Uterus (tissue), 4 donors: ENCODE results near the gene TLE4. TPM values are rescaled to one million over a fixed set of nuclear protein-coding genes. Genes with fewer than 3 reads are reported as not detected.
"Not testable (repeated sequence)": the region's sequence is repeated elsewhere in the genome, so short reads cannot be mapped to it uniquely, and the experiment has no call there.

ENCODE experiments used
- DNase-seq, 2 donors: peaks; one replicate each; pipeline ENCODE4 v3.0.0-alpha.2; 2019 to 2020
- H3K27ac ChIP-seq, 2 donors: fragments of 200-600 bp; sonication (generic); 1 replicate in 1 of 2; 2 replicates in 1 of 2; pipeline ENCODE4 v1.5.1; 2016 to 2018
- H3K27me3 ChIP-seq, 2 donors: fragments of 200-600 bp; sonication (generic); one replicate each; pipeline ENCODE4 v1.5.1; 2018 to 2019; ENCODE audit warnings: control low read depth in 1 of 2
- H3K36me3 ChIP-seq, 2 donors: fragments of 200-600 bp; sonication (generic); one replicate each; pipeline ENCODE4 v1.5.1; 2019; ENCODE audit warnings: control low read depth in 1 of 2
- H3K4me1 ChIP-seq, 2 donors: fragments of 200-600 bp; sonication (generic); one replicate each; pipeline ENCODE4 v1.5.1; 2018 to 2019; ENCODE audit warnings: control low read depth in 1 of 2
- H3K4me3 ChIP-seq, 2 donors: fragments of 200-600 bp; sonication (generic); 1 replicate in 1 of 2; 2 replicates in 1 of 2; pipeline ENCODE4 v1.5.1; 2018 to 2019; ENCODE audit warnings: mild to moderate bottlenecking in 1 of 2
- H3K9me3 ChIP-seq, 2 donors: fragments of 200-600 bp; sonication (generic); one replicate each; pipeline ENCODE4 v1.5.1; 2019; ENCODE audit warnings: control low read depth in 1 of 2
- POLR2A ChIP-seq, 2 donors: fragments of 450-650 bp; IDR thresholded peaks; one replicate each; pipeline ENCODE4 v1.6.1; 2016; ENCODE audit warnings: antibody characterized with exemption in 2 of 2, mild to moderate bottlenecking in 1 of 2, moderate library complexity in 1 of 2
- intact Hi-C: fragments of 100-400 bp; cut with DNase I; formaldehyde crosslinking; loops from one replicate; pipeline ENCODE4 v1.15.1; 2023; ENCODE audit warnings: low total_unique reads
- total RNA-seq, 4 donors: library from RNA; depleted of rRNA in 3 of 4; stranded (reverse); fragments of >200 nt in 3 of 4; gene quantifications; one replicate each; pipeline versions ENCODE4 v1.1.0 to v1.2.4, GENCODE V29; 2014 to 2023
- TF ChIP-seq, protein P1 (sequence below), 4 experiments: fragments of 200-600 bp in 2 of 4; fragments of 450-650 bp in 2 of 4; sonication (generic) in 2 of 4; IDR thresholded peaks; one replicate each; pipeline ENCODE4 v1.5.1; 2016 to 2019; ENCODE audit warnings: antibody characterized with exemption in 4 of 4, mild to moderate bottlenecking in 2 of 4, moderate library complexity in 1 of 4
- donor health status: DM: yes; HTN: yes; CAD: no.

The TLE4 gene
- total RNA-seq, 4 donors from 2014 or later = 21.1 to 134 (median 35.1) TPM

DNA sequence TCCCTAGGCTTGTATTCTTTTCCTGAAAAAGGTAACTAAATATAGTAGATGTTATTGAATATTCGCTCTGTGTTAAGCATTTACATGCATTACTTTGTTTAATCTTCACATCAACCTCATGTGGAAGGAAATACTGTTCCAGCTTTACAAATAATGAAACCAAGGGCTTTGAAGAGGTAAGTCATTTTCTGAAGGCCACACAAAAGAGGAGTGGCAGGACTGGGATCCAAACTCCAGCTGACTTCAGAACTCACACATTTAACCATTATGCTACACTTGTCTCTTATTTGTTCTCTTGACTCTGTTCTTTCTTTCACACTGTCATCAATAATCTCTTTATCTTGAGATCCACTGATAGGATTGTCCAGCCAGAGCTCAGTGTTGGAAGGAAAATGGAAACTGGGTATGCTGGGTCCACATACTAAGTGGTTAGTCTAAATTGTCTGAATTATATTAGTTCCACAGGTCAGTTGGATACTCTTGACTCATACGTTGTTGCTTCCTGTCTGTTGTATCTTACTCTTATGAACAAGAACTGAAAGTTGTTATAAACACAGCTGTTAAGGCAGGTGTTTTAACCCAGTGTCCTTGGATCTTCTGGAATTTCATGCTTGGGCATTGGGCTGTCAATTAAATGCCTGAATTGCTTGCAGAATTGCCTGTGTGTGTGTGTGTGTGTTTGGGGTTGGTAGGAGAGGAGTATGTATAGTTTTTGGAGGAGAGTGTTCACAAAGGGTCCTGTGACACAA is 65.6 kb downstream of the TLE4 start:
- H3K27ac ChIP-seq = no peak overlapping the region
- TF ChIP-seq POLR2A (IDR thresholded peaks at IDR 0.05) = no peak
- TF ChIP-seq, protein P1, sequence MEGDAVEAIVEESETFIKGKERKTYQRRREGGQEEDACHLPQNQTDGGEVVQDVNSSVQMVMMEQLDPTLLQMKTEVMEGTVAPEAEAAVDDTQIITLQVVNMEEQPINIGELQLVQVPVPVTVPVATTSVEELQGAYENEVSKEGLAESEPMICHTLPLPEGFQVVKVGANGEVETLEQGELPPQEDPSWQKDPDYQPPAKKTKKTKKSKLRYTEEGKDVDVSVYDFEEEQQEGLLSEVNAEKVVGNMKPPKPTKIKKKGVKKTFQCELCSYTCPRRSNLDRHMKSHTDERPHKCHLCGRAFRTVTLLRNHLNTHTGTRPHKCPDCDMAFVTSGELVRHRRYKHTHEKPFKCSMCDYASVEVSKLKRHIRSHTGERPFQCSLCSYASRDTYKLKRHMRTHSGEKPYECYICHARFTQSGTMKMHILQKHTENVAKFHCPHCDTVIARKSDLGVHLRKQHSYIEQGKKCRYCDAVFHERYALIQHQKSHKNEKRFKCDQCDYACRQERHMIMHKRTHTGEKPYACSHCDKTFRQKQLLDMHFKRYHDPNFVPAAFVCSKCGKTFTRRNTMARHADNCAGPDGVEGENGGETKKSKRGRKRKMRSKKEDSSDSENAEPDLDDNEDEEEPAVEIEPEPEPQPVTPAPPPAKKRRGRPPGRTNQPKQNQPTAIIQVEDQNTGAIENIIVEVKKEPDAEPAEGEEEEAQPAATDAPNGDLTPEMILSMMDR (IDR thresholded peaks at IDR 0.05) = no peak
- DNase-seq = no peak
- intact Hi-C loops = no loop called here
- H3K36me3 ChIP-seq = no peaks in the 10 kb centered on the region
- no peaks in the 10 kb centered on the region for H3K4me1 ChIP-seq
- no peaks in the 10 kb centered on the region for H3K9me3 ChIP-seq
- no peaks in the 10 kb centered on the region for H3K27me3 ChIP-seq
- H3K4me3 ChIP-seq = no peak overlapping the region

DNA sequence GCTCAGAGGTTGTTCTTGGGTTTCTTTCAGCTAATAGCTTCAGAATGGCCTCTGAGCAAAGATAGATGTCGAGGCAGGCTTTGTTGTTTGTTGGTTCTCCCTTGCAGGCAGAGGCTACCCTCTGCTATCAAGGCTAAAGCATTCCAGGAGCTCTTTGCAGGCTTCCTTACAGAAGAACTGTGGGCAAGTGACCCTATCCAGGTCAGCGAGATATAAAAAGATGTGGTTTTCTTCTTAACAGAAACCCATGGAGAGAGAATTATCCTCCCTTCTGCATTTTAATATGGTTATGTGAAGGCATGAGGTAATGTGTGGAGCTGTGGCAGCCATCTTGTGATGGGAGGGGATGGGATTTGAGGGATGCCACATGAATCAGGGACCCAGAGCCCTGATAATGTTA is 67.0 kb downstream of the TLE4 start:
- no peaks in the 10 kb centered on the region for H3K27me3 ChIP-seq
- H3K9me3 ChIP-seq = no peaks in the 10 kb centered on the region
- no peak overlapping the region for H3K27ac ChIP-seq
- no peak for DNase-seq
- intact Hi-C loops = no loop called here
- H3K36me3 ChIP-seq = no peaks in the 10 kb centered on the region
- TF ChIP-seq POLR2A (IDR thresholded peaks at IDR 0.05) = no peak
- TF ChIP-seq, protein P1 (IDR thresholded peaks at IDR 0.05) = no peak
- H3K4me3 ChIP-seq = no peak overlapping the region
- H3K4me1 ChIP-seq = no peaks in the 10 kb centered on the region

DNA sequence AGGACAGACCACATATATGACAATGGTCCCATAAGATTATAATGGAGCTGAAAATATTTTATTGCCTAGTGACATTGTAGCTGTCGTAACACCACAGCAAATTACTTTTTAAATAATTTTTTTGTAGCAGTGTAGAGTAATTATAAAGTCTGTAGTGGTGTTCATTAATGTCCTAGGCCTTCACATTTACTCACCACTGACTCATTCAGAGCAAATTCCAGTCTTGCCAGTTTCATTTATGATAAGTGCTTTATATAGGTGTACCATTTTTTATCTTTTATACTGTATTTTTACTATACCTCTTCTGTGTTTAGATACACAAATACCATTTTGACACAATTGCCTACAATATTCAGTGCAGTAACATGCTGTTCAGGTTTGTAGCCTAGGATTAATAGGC is 67.6 kb downstream of the TLE4 start:
- H3K27me3 ChIP-seq = no peaks in the 10 kb centered on the region
- H3K27ac ChIP-seq = no peak overlapping the region
- TF ChIP-seq POLR2A (IDR thresholded peaks at IDR 0.05) = no peak
- TF ChIP-seq, protein P1 (IDR thresholded peaks at IDR 0.05) = no peak
- no peaks in the 10 kb centered on the region for H3K36me3 ChIP-seq
- H3K4me3 ChIP-seq = no peak overlapping the region
- no peaks in the 10 kb centered on the region for H3K9me3 ChIP-seq
- intact Hi-C loops = no loop called here
- H3K4me1 ChIP-seq = no peaks in the 10 kb centered on the region
- DNase-seq = no peak

DNA sequence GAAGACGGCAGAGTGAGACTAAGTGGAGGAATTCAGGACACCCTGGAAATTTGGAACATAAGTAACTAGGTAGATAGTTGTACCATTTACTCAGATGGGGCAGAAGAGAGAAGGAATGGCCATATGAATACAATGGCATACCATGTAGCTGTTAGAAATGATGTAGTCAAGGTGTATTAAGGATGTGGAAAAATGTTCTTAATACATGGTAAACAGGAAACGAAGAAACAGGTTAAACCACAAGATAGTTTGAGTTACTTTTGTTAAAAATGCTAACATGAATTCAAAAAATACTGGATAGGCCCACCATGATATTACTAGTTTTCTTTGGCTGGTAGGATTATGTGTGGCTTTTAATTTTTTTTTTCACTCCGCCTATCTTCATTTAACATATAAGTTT is 68.3 kb downstream of the TLE4 start:
- H3K27ac ChIP-seq, H3K4me1 ChIP-seq, intact Hi-C loops, H3K4me3 ChIP-seq, H3K36me3 ChIP-seq, H3K9me3 ChIP-seq, H3K27me3 ChIP-seq, DNase-seq: not testable (repeated sequence)

DNA sequence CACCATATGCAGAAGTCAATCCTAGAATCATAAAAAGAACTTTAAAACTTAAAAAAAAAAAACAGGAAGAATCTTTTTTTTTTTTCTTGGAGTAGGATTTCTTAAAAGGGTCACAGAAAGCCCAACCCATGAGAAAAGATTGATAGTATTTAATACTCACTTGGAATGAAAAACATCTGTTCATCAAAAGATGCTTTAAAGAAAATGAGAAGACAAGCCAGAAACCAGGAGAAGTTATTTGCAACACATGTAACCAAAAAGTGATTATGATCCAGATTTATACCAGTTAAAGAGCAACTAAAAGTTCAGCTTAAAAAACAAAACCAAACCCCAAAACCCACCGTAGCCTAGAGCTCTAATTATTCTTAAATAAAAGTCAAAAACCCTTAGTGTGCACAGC is 69.3 kb downstream of the TLE4 start:
- no peak for DNase-seq
- Histone ChIP-seq H3K27ac (no peak overlapping the region), H3K9me3 (no peaks in the 10 kb centered on the region), H3K4me1 (no peaks in the 10 kb centered on the region), H3K4me3 (no peak overlapping the region), H3K27me3 (no peaks in the 10 kb centered on the region), H3K36me3 (no peaks in the 10 kb centered on the region)
- no peak for TF ChIP-seq POLR2A (IDR thresholded peaks at IDR 0.05)
- TF ChIP-seq, protein P1 (IDR thresholded peaks at IDR 0.05) = no peak
- intact Hi-C loops = no loop called here

DNA sequence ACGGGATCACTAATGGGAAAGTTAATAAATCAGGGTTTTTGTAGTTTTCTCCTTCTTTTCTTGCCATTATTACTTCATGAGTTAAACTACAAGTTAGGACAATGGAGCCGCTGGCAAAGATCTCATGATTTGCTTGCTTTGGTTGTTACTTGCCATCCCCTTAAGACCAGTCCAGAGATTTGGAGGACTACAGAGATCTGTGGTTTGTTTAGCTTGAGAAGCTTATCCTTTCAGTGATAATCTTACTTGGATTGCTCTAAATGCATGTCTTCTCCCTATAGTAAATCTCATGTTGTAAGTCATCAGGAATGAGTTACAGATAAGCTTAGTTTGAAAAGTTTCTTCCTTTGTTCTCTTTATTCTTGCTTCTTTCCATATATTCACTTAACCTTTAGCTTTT is 70.9 kb downstream of the TLE4 start:
- Histone ChIP-seq H3K9me3 (no peaks in the 10 kb centered on the region), H3K36me3 (no peaks in the 10 kb centered on the region), H3K27ac (no peak overlapping the region), H3K4me1 (no peaks in the 10 kb centered on the region), H3K27me3 (no peaks in the 10 kb centered on the region), H3K4me3 (no peak overlapping the region)
- no peak for TF ChIP-seq POLR2A (IDR thresholded peaks at IDR 0.05)
- TF ChIP-seq, protein P1 (IDR thresholded peaks at IDR 0.05) = no peak
- no peak for DNase-seq
- intact Hi-C loops = no loop called here
